Measurements from ENCODE around the gene RNF223.
"Not testable (repeated sequence)": the region's sequence is repeated elsewhere in the genome, so short reads cannot be mapped to it uniquely, and the experiment has no call there.

Gene RNF223

GRCh38 chr1:1069711-1070676 lies 4.1 kb downstream of the RNF223 start:
- DNase-seq = no peak

DNA sequence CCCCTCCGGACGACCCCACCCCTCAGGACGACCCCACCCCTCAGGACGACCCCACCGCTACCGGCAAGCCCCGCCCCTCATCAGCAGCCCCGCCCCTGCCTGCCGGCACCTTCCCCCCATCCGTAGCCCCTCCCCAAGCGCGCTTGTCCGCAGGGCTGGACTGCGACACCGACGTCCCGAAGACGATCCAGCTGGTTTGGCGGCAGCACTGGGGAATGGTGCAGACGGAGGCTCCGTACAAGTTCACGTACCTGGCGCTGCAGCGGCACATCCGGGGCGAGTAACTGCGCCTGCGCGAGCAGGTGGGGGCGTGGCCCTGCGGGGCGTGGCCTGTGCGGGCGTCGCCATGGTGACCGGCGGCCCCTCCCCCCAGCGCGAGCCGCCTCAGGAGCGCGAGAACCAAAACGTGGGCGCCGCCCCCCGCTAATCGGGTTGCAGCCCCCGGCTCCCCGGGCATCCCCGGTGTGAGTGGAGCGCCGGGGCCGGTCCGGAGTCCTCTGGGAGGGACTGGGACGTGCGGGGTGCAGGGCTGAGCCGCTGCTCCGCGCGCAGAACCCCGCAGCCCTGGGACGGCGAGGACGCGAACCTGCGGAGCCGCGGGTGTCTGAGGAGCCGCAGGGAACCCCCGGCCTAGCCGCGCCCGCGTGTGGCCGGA lies 4.9 kb downstream of the RNF223 start:
- DNase-seq = peak; percentile 87

GRCh38 chr1:1068517-1069055 lies 5.5 kb downstream of the RNF223 start:
- DNase-seq = peak; percentile 75

GRCh38 chr1:1067860-1068516 lies 6.1 kb downstream of the RNF223 start:
- peak; percentile 84 for DNase-seq

DNA sequence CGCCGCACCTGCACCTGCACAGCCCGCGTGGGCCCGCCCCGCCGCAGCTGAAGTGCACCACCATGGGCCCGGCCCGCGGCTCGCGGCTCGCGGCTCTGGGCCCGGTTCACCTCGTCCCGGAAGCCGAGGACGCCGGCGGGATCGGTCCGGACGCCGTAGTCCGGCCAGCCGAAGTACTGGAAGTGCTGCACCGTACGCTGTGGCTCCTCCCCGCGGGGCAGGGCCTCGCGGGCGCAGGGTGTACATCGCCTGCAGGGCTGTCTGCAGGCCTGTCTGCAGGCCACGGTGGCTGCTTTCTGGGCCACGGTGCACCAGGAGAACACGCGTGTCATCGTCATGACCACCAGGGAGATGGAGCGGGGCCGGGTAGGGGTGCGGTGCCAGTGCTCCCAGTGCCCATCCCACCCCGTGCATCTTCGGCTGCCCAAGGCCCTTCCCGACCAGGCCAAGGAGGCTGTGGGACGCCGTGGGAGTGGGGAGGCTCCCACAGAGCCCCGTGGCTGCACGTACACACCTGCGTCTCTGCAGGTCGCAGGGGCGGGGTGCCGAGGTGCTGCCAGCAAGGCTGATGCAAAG lies 6.7 kb downstream of the RNF223 start:
- DNase-seq = no peak

GRCh38 chr1:1066403-1067283 lies 7.5 kb downstream of the RNF223 start:
- DNase-seq = no peak

- DNase-seq = not testable (repeated sequence)
Measured at GRCh38 chr1:1065940-1066304, 8.2 kb downstream of the RNF223 start.

GRCh38 chr1:1065265-1065939 lies 8.7 kb downstream of the RNF223 start:
- DNase-seq = no peak

DNA sequence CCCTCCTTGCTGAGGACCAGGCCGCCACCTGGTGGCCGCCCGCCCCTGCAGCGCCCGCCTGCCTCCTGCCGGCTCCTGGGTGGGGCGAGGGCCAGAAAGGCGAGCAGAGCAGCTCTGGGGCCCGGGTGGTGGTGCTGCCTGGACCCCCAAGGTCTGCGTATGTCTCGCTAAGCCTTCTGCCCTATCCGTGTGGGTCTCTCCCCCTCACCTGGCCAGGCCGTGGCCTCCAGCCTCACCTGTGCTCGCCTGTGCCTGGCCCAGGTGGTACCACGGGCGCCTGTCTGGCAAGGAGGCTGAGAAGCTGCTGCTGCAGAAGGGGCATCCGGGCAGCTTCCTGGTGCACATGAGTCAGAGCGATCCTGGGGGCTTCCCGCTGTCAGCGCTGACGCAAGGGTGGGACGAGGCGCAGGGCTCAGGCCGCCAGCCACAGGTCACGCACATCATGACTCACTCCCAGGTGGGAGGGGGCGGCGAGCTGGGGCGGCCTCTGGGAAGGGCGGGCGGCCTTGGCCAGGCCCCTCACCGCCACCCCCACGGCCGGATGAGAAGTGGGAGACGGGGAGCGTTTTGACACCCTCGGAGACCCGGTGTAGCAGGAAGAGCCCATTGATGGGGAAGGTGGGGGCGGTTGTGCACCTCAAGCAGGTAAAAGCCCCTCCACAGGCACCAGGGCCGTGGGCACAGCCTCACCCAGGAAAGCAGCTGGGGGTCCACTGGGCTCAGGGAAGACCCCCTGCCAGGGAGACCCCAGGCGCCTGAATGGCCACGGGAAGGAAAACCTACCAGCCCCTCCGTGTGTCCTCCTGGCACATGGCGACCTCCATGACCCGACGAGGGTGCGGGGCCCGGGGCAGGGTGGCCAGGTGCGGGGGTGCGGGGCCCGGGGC lies 9.9 kb downstream of the RNF223 start:
- DNase-seq = peak; percentile 34

DNA sequence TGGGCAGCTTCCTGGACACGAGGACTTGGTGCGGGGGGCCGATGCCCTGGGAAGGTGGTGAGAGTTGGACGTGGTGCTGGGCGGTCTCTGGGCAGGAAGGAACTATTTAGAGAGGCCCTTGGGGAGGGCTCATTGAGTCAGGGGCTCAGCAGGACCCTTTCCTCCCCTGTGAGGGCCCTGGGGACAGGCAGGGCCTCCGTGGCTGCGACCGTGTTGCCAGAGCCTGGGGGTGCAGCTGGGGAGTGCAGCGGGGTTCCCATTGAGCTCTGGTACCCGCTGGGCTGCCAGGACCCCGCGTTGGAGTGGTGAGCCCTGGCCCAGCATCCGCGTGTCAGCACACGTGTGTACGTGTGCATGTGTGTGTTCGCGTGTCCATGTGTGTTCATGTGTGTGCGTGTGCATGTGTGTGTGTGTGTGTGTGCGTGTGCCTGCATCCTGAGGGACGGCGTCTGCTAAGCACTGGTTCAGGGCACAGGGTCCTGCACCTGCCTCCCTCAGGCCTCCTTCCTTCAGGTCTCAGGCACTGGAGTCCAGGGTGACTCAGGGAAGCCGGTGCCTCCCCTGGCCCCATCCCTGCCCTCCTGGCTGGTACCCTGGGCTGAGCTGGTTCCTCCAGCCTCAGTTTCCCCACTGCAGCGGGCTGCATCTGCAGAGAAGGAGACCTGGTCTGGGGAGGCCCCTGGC lies 10.7 kb downstream of the RNF223 start:
- no peak for DNase-seq

- DNase-seq = no peak
Measured at GRCh38 chr1:1062348-1063163, 11.6 kb downstream of the RNF223 start.

GRCh38 chr1:1061682-1062345 lies 12.3 kb downstream of the RNF223 start:
- DNase-seq = no peak

DNA sequence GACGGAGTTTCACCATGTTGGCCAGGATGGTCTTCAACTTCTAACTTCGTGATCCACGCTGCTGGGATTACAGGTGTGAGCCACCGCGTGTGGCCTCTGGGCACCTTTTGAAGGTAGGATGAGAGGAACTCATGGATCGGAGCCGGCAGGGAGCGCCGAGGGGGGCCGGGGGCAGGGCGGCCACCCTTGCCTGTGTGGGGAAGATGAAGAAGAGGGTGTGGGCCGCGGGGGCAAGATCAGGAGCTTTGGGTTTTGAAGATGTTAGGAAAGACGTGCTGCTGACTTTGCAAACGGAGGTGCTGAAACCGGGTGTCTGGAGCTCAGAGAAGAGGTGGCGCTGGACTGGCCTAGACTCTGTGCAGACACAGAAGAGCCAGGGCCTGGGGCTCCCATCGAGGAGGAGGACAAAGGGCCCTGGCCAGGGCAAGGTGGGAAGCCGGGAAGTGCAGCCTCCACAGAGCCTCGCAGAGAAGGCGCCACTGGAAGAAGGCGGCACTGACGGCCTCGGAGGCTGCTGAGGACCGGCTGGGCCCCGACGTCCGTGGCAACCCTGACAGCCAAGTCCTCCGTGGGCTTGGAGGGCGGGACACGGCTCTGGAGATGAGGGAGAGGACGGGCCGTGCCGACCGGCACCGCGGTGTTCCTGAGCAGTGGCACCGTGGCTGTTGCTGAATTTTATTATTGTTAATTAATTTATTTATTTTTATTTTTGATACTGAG lies 13.7 kb downstream of the RNF223 start:
- no peak for DNase-seq

- peak; percentile 76 for DNase-seq
Measured at GRCh38 chr1:1059494-1060280, 14.4 kb downstream of the RNF223 start.

DNA sequence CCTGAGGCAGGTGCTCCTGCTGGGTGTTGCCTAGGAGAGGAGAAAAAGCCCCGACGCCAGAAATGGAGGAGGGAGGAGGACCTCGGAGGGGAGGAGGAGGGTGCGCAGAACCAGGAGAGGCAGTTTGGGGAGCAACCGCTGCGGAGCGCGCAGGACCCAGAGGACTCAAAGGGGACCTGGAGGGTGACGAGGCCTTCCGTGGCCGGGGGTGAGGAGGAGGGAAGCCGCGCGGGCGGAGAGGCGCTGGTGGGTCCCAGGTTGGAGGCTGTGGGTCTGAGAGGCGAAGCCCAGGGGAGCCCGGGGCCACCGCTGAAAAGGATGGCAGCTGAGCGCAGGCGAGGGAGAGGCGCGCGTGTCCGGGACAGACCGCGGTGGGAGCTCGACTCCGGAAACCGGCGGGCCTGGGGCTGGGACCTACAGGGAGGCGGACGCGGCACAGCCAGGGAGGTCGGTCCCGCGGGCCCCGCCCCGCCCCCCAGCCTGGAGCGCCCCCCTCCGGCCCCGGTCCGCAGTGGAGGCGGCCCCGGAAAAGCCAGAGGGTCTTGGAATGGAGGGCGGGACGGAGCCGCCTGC lies 15.1 kb downstream of the RNF223 start:
- DNase-seq = no peak

All from DMS153 (cell line).